ENCODE measurements around the gene NUMB.
A peak's percentile ranks its signal among the peaks of the same experiment; 100 is the strongest.
"Not testable (repeated sequence)": the region's sequence is repeated elsewhere in the genome, so short reads cannot be mapped to it uniquely, and the experiment has no call there.

The NUMB gene

GRCh38 chr14:73349091-73349490 lies 109.3 kb downstream of the NUMB start:
- not testable (repeated sequence) for H3K4me1 ChIP-seq (ENCODE audit: control insufficient read depth in 1 of 2, insufficient read depth in 2 of 2, low read length in 2 of 2); H4K91ac ChIP-seq (ENCODE audit: low read depth, low read length); H2AFZ ChIP-seq (ENCODE audit: insufficient read depth, low read length, poor library complexity); H3K27me3 ChIP-seq (ENCODE audit: insufficient read depth, low read length); H3K79me2 ChIP-seq (ENCODE audit: control insufficient read depth, insufficient read depth, low read length, poor library complexity); H2BK120ac ChIP-seq (ENCODE audit: insufficient read depth, low read length, poor library complexity); DNase-seq; H3K36me3 ChIP-seq (ENCODE audit: control insufficient read depth in 1 of 2, insufficient read depth in 2 of 2, low read length in 2 of 2); H3K9me3 ChIP-seq (ENCODE audit: insufficient read depth, low read depth, low read length); H3K18ac ChIP-seq (ENCODE audit: low read length); H3K14ac ChIP-seq (ENCODE audit: low read length); H3K4ac ChIP-seq (ENCODE audit: low read depth, low read length); H3K79me1 ChIP-seq (ENCODE audit: low read length); H4K8ac ChIP-seq (ENCODE audit: low read depth, low read length); H2BK12ac ChIP-seq (ENCODE audit: low read length); H4K12ac ChIP-seq (ENCODE audit: low read depth, low read length); H3K4me2 ChIP-seq (ENCODE audit: low read length); H3K9ac ChIP-seq (ENCODE audit: low read length); H2AK5ac ChIP-seq (ENCODE audit: low read length); H3K4me3 ChIP-seq (ENCODE audit: low read depth, low read length); H3K27ac ChIP-seq (ENCODE audit: low read depth, low read length); H2BK5ac ChIP-seq (ENCODE audit: low read depth, low read length, poor library complexity); H3K23ac ChIP-seq (ENCODE audit: low read length)
- WGBS (ENCODE audit: extremely low coverage, insufficient coverage, insufficient read length), result no CpG with 5 or more reads among the region's 3 CpGs

GRCh38 chr14:73344319-73344718 lies 114.0 kb downstream of the NUMB start:
- Histone ChIP-seq H3K4ac (ENCODE audit: low read depth, low read length) (no peak overlapping the region), H2BK12ac (ENCODE audit: low read length) (no peak overlapping the region), H2BK120ac (ENCODE audit: insufficient read depth, low read length, poor library complexity) (no peak overlapping the region), H3K79me2 (ENCODE audit: control insufficient read depth, insufficient read depth, low read length, poor library complexity) (no peaks in the 10 kb centered on the region), H3K79me1 (ENCODE audit: low read length) (no peaks in the 10 kb centered on the region), H3K9me3 (ENCODE audit: insufficient read depth, low read depth, low read length) (no peaks in the 10 kb centered on the region), H4K91ac (ENCODE audit: low read depth, low read length) (no peak overlapping the region), H2BK5ac (ENCODE audit: low read depth, low read length, poor library complexity) (no peak overlapping the region), H3K9ac (ENCODE audit: low read length) (no peak overlapping the region), H3K18ac (ENCODE audit: low read length) (no peak overlapping the region), H3K4me2 (ENCODE audit: low read length) (no peak overlapping the region), H3K27me3 (ENCODE audit: insufficient read depth, low read length) (no peaks in the 10 kb centered on the region), H3K4me3 (ENCODE audit: low read depth, low read length) (no peak overlapping the region), H3K14ac (ENCODE audit: low read length) (no peak overlapping the region), H3K4me1 (ENCODE audit: control insufficient read depth in 1 of 2, insufficient read depth in 2 of 2, low read length in 2 of 2) (peaks cover 6 to 9% of the 10 kb centered on the region in 2 experiments), H3K23ac (ENCODE audit: low read length) (no peak overlapping the region), H4K8ac (ENCODE audit: low read depth, low read length) (no peak overlapping the region), H2AFZ (ENCODE audit: insufficient read depth, low read length, poor library complexity) (no peak overlapping the region), H3K27ac (ENCODE audit: low read depth, low read length) (no peak overlapping the region), H2AK5ac (ENCODE audit: low read length) (no peak overlapping the region), H3K36me3 (ENCODE audit: control insufficient read depth in 1 of 2, insufficient read depth in 2 of 2, low read length in 2 of 2) (no peaks in the 10 kb centered on the region), H4K12ac (ENCODE audit: low read depth, low read length) (no peak overlapping the region)
- WGBS (ENCODE audit: extremely low coverage, insufficient coverage, insufficient read length), result no CpG with 5 or more reads among the region's 1 CpG
- no peak for DNase-seq

GRCh38 chr14:73342670-73343069 lies 115.7 kb downstream of the NUMB start:
- Histone ChIP-seq H4K91ac (ENCODE audit: low read depth, low read length) (no peak overlapping the region), H4K12ac (ENCODE audit: low read depth, low read length) (no peak overlapping the region), H3K79me1 (ENCODE audit: low read length) (no peaks in the 10 kb centered on the region), H3K4ac (ENCODE audit: low read depth, low read length) (no peak overlapping the region), H2BK12ac (ENCODE audit: low read length) (no peak overlapping the region), H2BK5ac (ENCODE audit: low read depth, low read length, poor library complexity) (no peak overlapping the region), H2BK120ac (ENCODE audit: insufficient read depth, low read length, poor library complexity) (no peak overlapping the region), H3K27me3 (ENCODE audit: insufficient read depth, low read length) (no peaks in the 10 kb centered on the region), H3K27ac (ENCODE audit: low read depth, low read length) (no peak overlapping the region), H3K4me2 (ENCODE audit: low read length) (no peak overlapping the region), H3K79me2 (ENCODE audit: control insufficient read depth, insufficient read depth, low read length, poor library complexity) (no peaks in the 10 kb centered on the region), H3K9ac (ENCODE audit: low read length) (no peak overlapping the region), H3K4me3 (ENCODE audit: low read depth, low read length) (no peak overlapping the region), H3K14ac (ENCODE audit: low read length) (no peak overlapping the region), H4K8ac (ENCODE audit: low read depth, low read length) (no peak overlapping the region), H3K18ac (ENCODE audit: low read length) (no peak overlapping the region), H2AFZ (ENCODE audit: insufficient read depth, low read length, poor library complexity) (no peak overlapping the region), H3K9me3 (ENCODE audit: insufficient read depth, low read depth, low read length) (no peaks in the 10 kb centered on the region), H3K23ac (ENCODE audit: low read length) (no peak overlapping the region), H3K36me3 (ENCODE audit: control insufficient read depth in 1 of 2, insufficient read depth in 2 of 2, low read length in 2 of 2) (no peaks in the 10 kb centered on the region), H3K4me1 (ENCODE audit: control insufficient read depth in 1 of 2, insufficient read depth in 2 of 2, low read length in 2 of 2) (peaks cover 6 to 9% of the 10 kb centered on the region in 2 experiments), H2AK5ac (ENCODE audit: low read length) (no peak overlapping the region)
- WGBS (ENCODE audit: extremely low coverage, insufficient coverage, insufficient read length), result no CpG with 5 or more reads among the region's 5 CpGs
- DNase-seq, result no peak

GRCh38 chr14:73339846-73340595 lies 118.3 kb downstream of the NUMB start:
- H2BK5ac ChIP-seq (ENCODE audit: low read depth, low read length, poor library complexity), result no peak overlapping the region
- H3K9me3 ChIP-seq (ENCODE audit: insufficient read depth, low read depth, low read length), result no peaks in the 10 kb centered on the region
- no peak overlapping the region for H3K9ac ChIP-seq (ENCODE audit: low read length)
- no peak overlapping the region for H3K23ac ChIP-seq (ENCODE audit: low read length)
- H3K27me3 ChIP-seq (ENCODE audit: insufficient read depth, low read length), result no peaks in the 10 kb centered on the region
- H2BK12ac ChIP-seq (ENCODE audit: low read length), result no peak overlapping the region
- H3K4me1 ChIP-seq (ENCODE audit: control insufficient read depth in 1 of 2, insufficient read depth in 2 of 2, low read length in 2 of 2), result peaks cover 6 to 9% of the 10 kb centered on the region in 2 experiments
- H3K36me3 ChIP-seq (ENCODE audit: control insufficient read depth in 1 of 2, insufficient read depth in 2 of 2, low read length in 2 of 2), result no peaks in the 10 kb centered on the region
- no CpG with 5 or more reads among the region's 6 CpGs for WGBS (ENCODE audit: extremely low coverage, insufficient coverage, insufficient read length)
- no peak overlapping the region for H2AK5ac ChIP-seq (ENCODE audit: low read length)
- H3K4me2 ChIP-seq (ENCODE audit: low read length), result no peak overlapping the region
- H3K4ac ChIP-seq (ENCODE audit: low read depth, low read length), result no peak overlapping the region
- no peak overlapping the region for H4K91ac ChIP-seq (ENCODE audit: low read depth, low read length)
- H3K27ac ChIP-seq (ENCODE audit: low read depth, low read length), result no peak overlapping the region
- H4K8ac ChIP-seq (ENCODE audit: low read depth, low read length), result no peak overlapping the region
- DNase-seq, result peak in 1 of 2 donors; percentile 22
- H4K12ac ChIP-seq (ENCODE audit: low read depth, low read length), result no peak overlapping the region
- no peak overlapping the region for H3K14ac ChIP-seq (ENCODE audit: low read length)
- H3K79me2 ChIP-seq (ENCODE audit: control insufficient read depth, insufficient read depth, low read length, poor library complexity), result no peaks in the 10 kb centered on the region
- H3K4me3 ChIP-seq (ENCODE audit: low read depth, low read length), result no peak overlapping the region
- H2AFZ ChIP-seq (ENCODE audit: insufficient read depth, low read length, poor library complexity), result no peak overlapping the region
- H2BK120ac ChIP-seq (ENCODE audit: insufficient read depth, low read length, poor library complexity), result no peak overlapping the region
- H3K18ac ChIP-seq (ENCODE audit: low read length), result no peak overlapping the region
- no peaks in the 10 kb centered on the region for H3K79me1 ChIP-seq (ENCODE audit: low read length)
